Measurements from ENCODE around the gene ALS2CL. TPM values are rescaled to one million over a fixed set of nuclear protein-coding genes. Genes with fewer than 3 reads are reported as not detected.

ALS2CL gene
- total RNA-seq, 4 donors from 2014 or later, result 13.0 to 20.1 (median 16.4) TPM

- H3K36me3 ChIP-seq, result no peaks in the 10 kb centered on the region
Measured at GRCh38 chr3:46661776-46662766, 31.4 kb downstream of the ALS2CL start.

GRCh38 chr3:46660543-46661523, 32.6 kb downstream of the ALS2CL start:
- Histone ChIP-seq H3K36me3 (no peaks in the 10 kb centered on the region), H3K4me1 (peaks cover 0 to 27% (median 7%) of the 10 kb centered on the region in 4 donors), H3K27me3 (peaks cover 0 to 3% of the 10 kb centered on the region in 2 donors), H3K4me3 (no peak overlapping the region), H3K9me3 (no peaks in the 10 kb centered on the region), H3K27ac (no peak overlapping the region)
- WGBS, 2 donors, result 37 to 57% methylated on average over 7 to 9 of the region's 9 CpGs
- no peak for DNase-seq (ENCODE audit: low spot score in 2 of 2)
- TF ChIP-seq CTCF (IDR thresholded peaks at IDR 0.05), result no peak
- no peak for TF ChIP-seq POLR2A (IDR thresholded peaks at IDR 0.05)
- no peak for TF ChIP-seq EP300 (IDR thresholded peaks at IDR 0.05)

More at GRCh38 chr3:46661776-46662766, 31.4 kb downstream of the ALS2CL start:
- 82 to 84% methylated on average over 15 of the region's 15 CpGs for WGBS, 2 donors
- TF ChIP-seq EP300 (IDR thresholded peaks at IDR 0.05), result no peak
- no peak for TF ChIP-seq CTCF (IDR thresholded peaks at IDR 0.05)
- TF ChIP-seq POLR2A (IDR thresholded peaks at IDR 0.05), result no peak
- Histone ChIP-seq H3K9me3 (no peaks in the 10 kb centered on the region), H3K27me3 (no peaks in the 10 kb centered on the region), H3K4me3 (no peak overlapping the region), H3K4me1 (peaks cover 0 to 30% (median 7%) of the 10 kb centered on the region in 4 donors), H3K27ac (no peak overlapping the region)
- DNase-seq (ENCODE audit: low spot score in 2 of 2), result no peak

- no peak for DNase-seq (ENCODE audit: low spot score in 2 of 2)
- TF ChIP-seq EP300 (IDR thresholded peaks at IDR 0.05), result no peak
- TF ChIP-seq POLR2A (IDR thresholded peaks at IDR 0.05), result no peak
- TF ChIP-seq CTCF (IDR thresholded peaks at IDR 0.05), result no peak
- 80 to 83% methylated on average over 6 of the region's 6 CpGs for WGBS, 2 donors
- Histone ChIP-seq H3K4me1 (peaks cover 0 to 21% (median 7%) of the 10 kb centered on the region in 4 donors), H3K4me3 (no peak overlapping the region), H3K9me3 (no peaks in the 10 kb centered on the region), H3K36me3 (no peaks in the 10 kb centered on the region), H3K27me3 (peaks cover 0 to 4% of the 10 kb centered on the region in 2 donors), H3K27ac (no peak overlapping the region)
Measured at GRCh38 chr3:46660003-46660402, 33.5 kb downstream of the ALS2CL start.

- no peaks in the 10 kb centered on the region for H3K36me3 ChIP-seq
- H3K4me1 ChIP-seq, result peaks cover 0 to 21% (median 7%) of the 10 kb centered on the region in 4 donors
- WGBS, 2 donors, result 82% methylated on average over 8 of the region's 8 CpGs
- H3K27ac ChIP-seq, result no peak overlapping the region
- DNase-seq (ENCODE audit: low spot score in 2 of 2), result no peak
- peaks cover 0 to 4% of the 10 kb centered on the region in 2 donors for H3K27me3 ChIP-seq
- no peak overlapping the region for H3K4me3 ChIP-seq
- TF ChIP-seq CTCF (IDR thresholded peaks at IDR 0.05) (no peak), POLR2A (IDR thresholded peaks at IDR 0.05) (no peak), EP300 (IDR thresholded peaks at IDR 0.05) (no peak)
- no peaks in the 10 kb centered on the region for H3K9me3 ChIP-seq
Measured at GRCh38 chr3:46659285-46659684, 34.2 kb downstream of the ALS2CL start.
